Endothelial cell of umbilical vein (primary cell): ENCODE measurements around the gene HTR1A. TPM values are rescaled to one million over a fixed set of nuclear protein-coding genes. Genes with fewer than 3 reads are reported as not detected.

Source experiments
- BruUV-seq: library from RNA; stranded (reverse); fragments of 400-500 nt; replicated peaks from 2 replicates; lab custom pipeline; 2021; lab: Mats Ljungman, UMichigan
- CTCF ChIA-PET: fragments of 300-600, 350-600 bp; sonication (Branson Sonifier 250); formaldehyde crosslinking; loops from one replicate; lab custom pipeline; 2021; ENCODE audit warnings: antibody characterized with exemption, inconsistent platforms; lab: Charles Lee
- POLR2A ChIA-PET: fragments of 300-600, 350-600 bp; sonication (Branson Sonifier 250); formaldehyde crosslinking; loops from one replicate; lab custom pipeline; 2021; ENCODE audit warnings: antibody characterized with exemption, inconsistent platforms; lab: Charles Lee
- DNase-seq: peaks from one replicate; pipeline ENCODE4 v3.0.0-alpha.2; 2011; ENCODE audit warnings: low read depth, low spot score
- FAIRE-seq: peaks from 2 replicates; lab custom pipeline; 2011; peaks lifted over from hg19 to GRCh38; lab: Jason Lieb, UNC
- H2AFZ ChIP-seq: 2 replicates; pipeline ENCODE4 v1.6.0; 2012; ENCODE audit warnings: low read depth, low read length, control low read depth, inconsistent platforms
- H3K27ac ChIP-seq: 2 replicates; pipeline ENCODE4 v1.5.1; 2011; ENCODE audit warnings: low read depth, mild to moderate bottlenecking, control low read depth, low read length, moderate library complexity; ENCODE audit not compliant: insufficient read depth
- H3K27me3 ChIP-seq, 2 experiments: 2 replicates each; pipeline versions ENCODE4 v1.6.0 to v1.6.1; 2011; ENCODE audit warnings: low read length in 2 of 2, mixed read lengths in 1 of 2; ENCODE audit not compliant: control insufficient read depth in 2 of 2, insufficient read depth in 2 of 2
- H3K36me3 ChIP-seq, 2 experiments: 2 replicates in 1 of 2; 3 replicates in 1 of 2; pipeline ENCODE4 v1.5.1; 2011; ENCODE audit warnings: low read length in 2 of 2, mild to moderate bottlenecking in 1 of 2, moderate library complexity in 1 of 2; ENCODE audit not compliant: control insufficient read depth in 2 of 2, insufficient read depth in 2 of 2; ENCODE audit errors: extremely low read depth in 1 of 2
- H3K4me1 ChIP-seq: 3 replicates; pipeline ENCODE4 v1.5.1; 2011; ENCODE audit warnings: mild to moderate bottlenecking, low read length; ENCODE audit not compliant: control insufficient read depth, insufficient read depth; ENCODE audit errors: extremely low read depth
- H3K4me2 ChIP-seq: 2 replicates; pipeline ENCODE4 v1.6.1; 2011; ENCODE audit warnings: low read length, control low read depth, mixed read lengths; ENCODE audit not compliant: insufficient read depth
- H3K4me3 ChIP-seq, 3 experiments: fragments of 200-600 bp in 1 of 3; sonication (generic), shearing (Covaris generic) in 1 of 3; replicated peaks in 1 of 3; 2 replicates each; pipeline ENCODE4 v1.5.1; 2011 to 2016; ENCODE audit warnings: control low read depth in 3 of 3, low read length in 3 of 3, mild to moderate bottlenecking in 2 of 3, inconsistent platforms in 1 of 3, low read depth in 1 of 3, moderate library complexity in 1 of 3; ENCODE audit not compliant: insufficient read depth in 1 of 3
- H3K79me2 ChIP-seq: 2 replicates; pipeline ENCODE4 v1.6.0; 2012; ENCODE audit warnings: low read length, inconsistent platforms; ENCODE audit not compliant: control insufficient read depth, insufficient read depth
- H3K9ac ChIP-seq: replicated peaks from 2 replicates; pipeline ENCODE3; 2011; ENCODE audit warnings: low read length, control low read depth; ENCODE audit not compliant: insufficient read depth; ENCODE audit errors: extremely low read depth
- H3K9me1 ChIP-seq: replicated peaks from 3 replicates; pipeline ENCODE4 v1.6.0; 2011; ENCODE audit warnings: mild to moderate bottlenecking, low read length; ENCODE audit not compliant: control insufficient read depth, insufficient read depth; ENCODE audit errors: extremely low read depth
- H3K9me3 ChIP-seq: replicated peaks from 2 replicates; pipeline ENCODE4 v1.5.1; 2012; ENCODE audit warnings: low read length, inconsistent platforms; ENCODE audit not compliant: control insufficient read depth, insufficient read depth
- H4K20me1 ChIP-seq: replicated peaks from 2 replicates; pipeline ENCODE3; 2011; ENCODE audit warnings: mild to moderate bottlenecking, low read length; ENCODE audit not compliant: control insufficient read depth, insufficient read depth; ENCODE audit errors: extremely low read depth
- EZH2 ChIP-seq: IDR thresholded peaks from 2 replicates; pipeline ENCODE4 v1.6.1; 2012; ENCODE audit warnings: borderline replicate concordance, low read depth, mild to moderate bottlenecking, moderate library complexity, low read length, inconsistent platforms; ENCODE audit not compliant: severe bottlenecking
- FOS ChIP-seq: IDR thresholded peaks from 2 replicates; pipeline ENCODE4 v1.6.1; 2011; ENCODE audit warnings: mild to moderate bottlenecking, low read length, moderate library complexity, borderline replicate concordance; ENCODE audit not compliant: insufficient read depth
- GATA2 ChIP-seq: IDR thresholded peaks from 2 replicates; pipeline ENCODE4 v1.7.0; 2011; ENCODE audit warnings: low read depth, mild to moderate bottlenecking, moderate library complexity, mixed read lengths, low read length; ENCODE audit not compliant: insufficient read length, insufficient read depth
- JUN ChIP-seq: IDR thresholded peaks from 2 replicates; pipeline ENCODE4 v1.6.1; 2011; ENCODE audit warnings: borderline replicate concordance, low read depth; ENCODE audit not compliant: insufficient read length, insufficient read depth
- MAX ChIP-seq: IDR thresholded peaks from 2 replicates; pipeline ENCODE4 v1.6.1; 2011; ENCODE audit not compliant: insufficient read depth, insufficient read length
- MYC ChIP-seq: IDR thresholded peaks from one replicate; pipeline ENCODE4 v1.6.1; 2011; ENCODE audit warnings: mild to moderate bottlenecking, low read depth, low read length
- POLR2A ChIP-seq: IDR thresholded peaks from 2 replicates; pipeline ENCODE4 v1.6.1; 2012; ENCODE audit warnings: low read depth, mild to moderate bottlenecking, control low read depth, low read length
- dilution Hi-C: fragments of 300-500 bp; cut with MboI; formaldehyde crosslinking; loops from one replicate; pipeline ENCODE4 v1.15.0; 2019; ENCODE audit warnings: low sequenced_read_pairs; ENCODE audit not compliant: extremely low pct_ligation_motif_present
- intact Hi-C: fragments of 100-400 bp; cut with micrococcal nuclease; formaldehyde crosslinking; loops from one replicate; pipeline ENCODE4 v1.10.0; 2022
- polyA plus RNA-seq, 4 experiments: library from polyadenylated mRNA; depleted of rRNA in 3 of 4; stranded (reverse) in 3 of 4; unstranded in 1 of 4; fragments of >200 nt; gene quantifications; 2 replicates each; pipeline versions ENCODE4 v1.2.1 to v1.2.3, GENCODE V29; 2011 to 2012; ENCODE audit warnings: missing spikeins in 1 of 4
- total RNA-seq: library from RNA; stranded (reverse); gene quantifications from 2 replicates; pipeline ENCODE4 v1.2.3, GENCODE V29; 2021

HTR1A gene
- total and polyA plus RNA-seq, 2 donors (not counting 3 experiments of a cell fraction or from before 2014, with no cell fraction given) = not detected

GRCh38 chr5:63987053-63987452 lies 24.8 kb upstream of the HTR1A start:
- no peak for DNase-seq
- no peaks in the 10 kb centered on the region for H3K4me1 ChIP-seq
- no TSS peak for BruUV-seq
- H3K9me3 ChIP-seq = no peaks in the 10 kb centered on the region
- H3K27ac ChIP-seq = no peak overlapping the region
- ChIA-PET CTCF (no interaction called here), POLR2A (no interaction called here)
- H2AFZ ChIP-seq = no peak overlapping the region
- no peak overlapping the region for H3K4me3 ChIP-seq
- no peaks in the 10 kb centered on the region for H3K36me3 ChIP-seq
- no peak overlapping the region for H3K9ac ChIP-seq
- H3K79me2 ChIP-seq = no peaks in the 10 kb centered on the region
- intact Hi-C loops (no loop called here), dilution Hi-C loops (no loop called here)
- no peak for FAIRE-seq
- H3K9me1 ChIP-seq = no peaks in the 10 kb centered on the region
- H3K27me3 ChIP-seq = no peaks in the 10 kb centered on the region
- no peaks in the 10 kb centered on the region for H4K20me1 ChIP-seq
- no peak overlapping the region for H3K4me2 ChIP-seq
- no peak for TF ChIP-seq JUN
- TF ChIP-seq MYC = no peak
- no peak for TF ChIP-seq MAX
- TF ChIP-seq FOS = no peak
- no peak for TF ChIP-seq POLR2A

- Histone ChIP-seq H3K4me3 (no peak overlapping the region), H4K20me1 (no peaks in the 10 kb centered on the region), H3K9me1 (no peaks in the 10 kb centered on the region), H3K27me3 (no peaks in the 10 kb centered on the region), H3K4me2 (no peak overlapping the region), H3K4me1 (no peaks in the 10 kb centered on the region), H2AFZ (no peak overlapping the region), H3K79me2 (no peaks in the 10 kb centered on the region), H3K9me3 (no peaks in the 10 kb centered on the region), H3K9ac (no peak overlapping the region), H3K27ac (no peak overlapping the region), H3K36me3 (no peaks in the 10 kb centered on the region)
- TF ChIP-seq EZH2 = no peak
- TF ChIP-seq POLR2A = no peak
- TF ChIP-seq GATA2 = no peak
- no peak for TF ChIP-seq FOS
- no peak for TF ChIP-seq JUN
- dilution Hi-C loops = no loop called here
- intact Hi-C loops = no loop called here
- no TSS peak for BruUV-seq
- no peak for FAIRE-seq
- ChIA-PET CTCF (no interaction called here), POLR2A (no interaction called here)
- no peak for DNase-seq
Observed at GRCh38 chr5:63981864-63982263, 19.6 kb upstream of the HTR1A start.
